22Rv1 (cell line): Measurements from ENCODE around the gene SPSB2.

Experiments used
- ZFX ChIP-seq: fragments of 450-650 bp; IDR thresholded peaks from 2 replicates; pipeline ENCODE4 v1.6.1; 2017; ENCODE audit warnings: antibody characterized with exemption, borderline replicate concordance
- TF ChIP-seq, protein P1 (sequence below): fragments of 450-650 bp; IDR thresholded peaks from 2 replicates; pipeline ENCODE4 v1.5.1; 2017; ENCODE audit warnings: mild to moderate bottlenecking

DNA sequence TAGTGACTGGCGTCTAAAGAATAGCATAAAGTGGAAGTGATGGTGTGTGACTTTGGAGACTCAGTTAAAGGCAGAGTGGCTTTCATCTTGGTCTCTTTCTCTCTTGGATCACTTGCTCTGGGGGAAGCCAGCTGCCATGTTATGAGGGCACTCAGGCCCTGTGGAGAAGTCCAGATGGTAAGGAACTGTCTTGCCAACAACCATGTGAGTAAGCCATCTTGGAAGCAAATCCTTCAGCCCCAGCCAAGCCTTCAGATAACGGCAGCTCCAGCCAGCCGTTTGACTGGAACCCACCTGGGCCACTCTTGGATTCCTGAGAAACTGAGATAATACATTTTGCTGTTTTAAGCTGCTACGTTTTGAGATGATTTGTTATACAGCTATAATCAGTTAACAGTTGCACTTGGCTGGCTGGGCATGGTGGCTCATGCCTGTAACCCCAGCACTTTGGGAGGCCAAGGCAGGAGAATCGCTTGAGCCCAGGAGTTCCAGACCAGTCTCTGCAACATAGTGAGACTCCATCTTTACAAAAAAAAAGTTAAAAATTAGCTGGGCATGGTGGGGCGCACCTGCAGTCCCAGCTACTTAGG lies 23.8 kb upstream of the SPSB2 start:
- TF ChIP-seq, protein P1, sequence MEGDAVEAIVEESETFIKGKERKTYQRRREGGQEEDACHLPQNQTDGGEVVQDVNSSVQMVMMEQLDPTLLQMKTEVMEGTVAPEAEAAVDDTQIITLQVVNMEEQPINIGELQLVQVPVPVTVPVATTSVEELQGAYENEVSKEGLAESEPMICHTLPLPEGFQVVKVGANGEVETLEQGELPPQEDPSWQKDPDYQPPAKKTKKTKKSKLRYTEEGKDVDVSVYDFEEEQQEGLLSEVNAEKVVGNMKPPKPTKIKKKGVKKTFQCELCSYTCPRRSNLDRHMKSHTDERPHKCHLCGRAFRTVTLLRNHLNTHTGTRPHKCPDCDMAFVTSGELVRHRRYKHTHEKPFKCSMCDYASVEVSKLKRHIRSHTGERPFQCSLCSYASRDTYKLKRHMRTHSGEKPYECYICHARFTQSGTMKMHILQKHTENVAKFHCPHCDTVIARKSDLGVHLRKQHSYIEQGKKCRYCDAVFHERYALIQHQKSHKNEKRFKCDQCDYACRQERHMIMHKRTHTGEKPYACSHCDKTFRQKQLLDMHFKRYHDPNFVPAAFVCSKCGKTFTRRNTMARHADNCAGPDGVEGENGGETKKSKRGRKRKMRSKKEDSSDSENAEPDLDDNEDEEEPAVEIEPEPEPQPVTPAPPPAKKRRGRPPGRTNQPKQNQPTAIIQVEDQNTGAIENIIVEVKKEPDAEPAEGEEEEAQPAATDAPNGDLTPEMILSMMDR = no peak
- no peak for TF ChIP-seq ZFX
